ENCODE measurements around the gene SEC14L1.
"Not testable (repeated sequence)": the region's sequence is repeated elsewhere in the genome, so short reads cannot be mapped to it uniquely, and the experiment has no call there.

The SEC14L1 gene

GRCh38 chr17:77109764-77110359 is 30.9 kb upstream of the SEC14L1 start:
- Mint-ChIP-seq H3K4me1 (peaks cover 60% of the 10 kb centered on the region), H3K4me3 (peak overlapping the region; percentile 26), H3K27ac (peak overlapping the region; percentile 90), H3K27me3 (no peaks in the 10 kb centered on the region), H3K36me3 (no peaks in the 10 kb centered on the region), H3K9me3 (no peaks in the 10 kb centered on the region)
- no peak for ATAC-seq

- H3K9me3 Mint-ChIP-seq: not testable (repeated sequence)
These were observed 29.4 kb upstream of the SEC14L1 start for GRCh38 chr17:77111165-77111933.

GRCh38 chr17:77111934-77112296 is 28.9 kb upstream of the SEC14L1 start:
- peaks cover 46% of the 10 kb centered on the region for H3K4me1 Mint-ChIP-seq
- H3K27ac Mint-ChIP-seq: no peak overlapping the region
- H3K9me3 Mint-ChIP-seq: no peaks in the 10 kb centered on the region
- no peak overlapping the region for H3K4me3 Mint-ChIP-seq
- H3K36me3 Mint-ChIP-seq: no peaks in the 10 kb centered on the region
- no peaks in the 10 kb centered on the region for H3K27me3 Mint-ChIP-seq
- ATAC-seq: no peak

More at GRCh38 chr17:77111165-77111933, 29.4 kb upstream of the SEC14L1 start:
- not testable (repeated sequence) for H3K27me3 Mint-ChIP-seq, ATAC-seq, H3K27ac Mint-ChIP-seq, H3K4me3 Mint-ChIP-seq, H3K36me3 Mint-ChIP-seq
- H3K4me1 Mint-ChIP-seq: peaks cover 50% of the 10 kb centered on the region

GRCh38 chr17:77115510-77115909 is 25.3 kb upstream of the SEC14L1 start:
- H3K27ac Mint-ChIP-seq: no peak overlapping the region

GRCh38 chr17:77115947-77116346 is 24.8 kb upstream of the SEC14L1 start:
- no peak overlapping the region for H3K27ac Mint-ChIP-seq
- no peak for ATAC-seq

More at GRCh38 chr17:77115510-77115909, 25.3 kb upstream of the SEC14L1 start:
- no peaks in the 10 kb centered on the region for H3K36me3 Mint-ChIP-seq
- H3K4me3 Mint-ChIP-seq: no peak overlapping the region
- no peak for ATAC-seq
- no peaks in the 10 kb centered on the region for H3K27me3 Mint-ChIP-seq
- peaks cover 11% of the 10 kb centered on the region for H3K4me1 Mint-ChIP-seq
- H3K9me3 Mint-ChIP-seq: no peaks in the 10 kb centered on the region

GRCh38 chr17:77116371-77116860 is 24.4 kb upstream of the SEC14L1 start:
- Mint-ChIP-seq H3K9me3 (no peaks in the 10 kb centered on the region), H3K4me3 (no peak overlapping the region)

More at GRCh38 chr17:77115947-77116346, 24.8 kb upstream of the SEC14L1 start:
- H3K27me3 Mint-ChIP-seq: no peaks in the 10 kb centered on the region
- H3K4me1 Mint-ChIP-seq: peaks cover 10% of the 10 kb centered on the region
- H3K36me3 Mint-ChIP-seq: no peaks in the 10 kb centered on the region
- H3K9me3 Mint-ChIP-seq: no peaks in the 10 kb centered on the region
- no peak overlapping the region for H3K4me3 Mint-ChIP-seq

GRCh38 chr17:77117415-77117814 is 23.4 kb upstream of the SEC14L1 start:
- no peaks in the 10 kb centered on the region for H3K27me3 Mint-ChIP-seq
- H3K9me3 Mint-ChIP-seq: no peaks in the 10 kb centered on the region
- H3K27ac Mint-ChIP-seq: no peak overlapping the region
- H3K4me3 Mint-ChIP-seq: no peak overlapping the region
- no peaks in the 10 kb centered on the region for H3K4me1 Mint-ChIP-seq
- H3K36me3 Mint-ChIP-seq: no peaks in the 10 kb centered on the region
- no peak for ATAC-seq

More at GRCh38 chr17:77116371-77116860, 24.4 kb upstream of the SEC14L1 start:
- Mint-ChIP-seq H3K27me3 (no peaks in the 10 kb centered on the region), H3K27ac (no peak overlapping the region), H3K36me3 (no peaks in the 10 kb centered on the region), H3K4me1 (peaks cover 6% of the 10 kb centered on the region)
- ATAC-seq: no peak

GRCh38 chr17:77118251-77118928 is 22.4 kb upstream of the SEC14L1 start:
- Mint-ChIP-seq H3K9me3 (no peaks in the 10 kb centered on the region), H3K36me3 (no peaks in the 10 kb centered on the region), H3K4me3 (no peak overlapping the region), H3K27ac (no peak overlapping the region), H3K27me3 (no peaks in the 10 kb centered on the region), H3K4me1 (no peaks in the 10 kb centered on the region)
- no peak for ATAC-seq

- Mint-ChIP-seq H3K4me1 (no peaks in the 10 kb centered on the region), H3K27me3 (no peaks in the 10 kb centered on the region), H3K36me3 (no peaks in the 10 kb centered on the region), H3K9me3 (no peaks in the 10 kb centered on the region), H3K4me3 (no peak overlapping the region), H3K27ac (no peak overlapping the region)
- no peak for ATAC-seq
These were observed 21.0 kb upstream of the SEC14L1 start for GRCh38 chr17:77119668-77120301.

- no peak for ATAC-seq
- H3K27ac Mint-ChIP-seq: no peak overlapping the region
- no peaks in the 10 kb centered on the region for H3K9me3 Mint-ChIP-seq
These were observed 19.9 kb upstream of the SEC14L1 start for GRCh38 chr17:77120868-77121267.

GRCh38 chr17:77124192-77124889 is 16.4 kb upstream of the SEC14L1 start:
- Mint-ChIP-seq H3K27me3 (no peaks in the 10 kb centered on the region), H3K27ac (no peak overlapping the region), H3K4me1 (peaks cover 17% of the 10 kb centered on the region), H3K9me3 (no peaks in the 10 kb centered on the region), H3K36me3 (no peaks in the 10 kb centered on the region), H3K4me3 (no peak overlapping the region)
- ATAC-seq: no peak

More at GRCh38 chr17:77120868-77121267, 19.9 kb upstream of the SEC14L1 start:
- H3K27me3 Mint-ChIP-seq: no peaks in the 10 kb centered on the region
- no peaks in the 10 kb centered on the region for H3K4me1 Mint-ChIP-seq
- H3K36me3 Mint-ChIP-seq: no peaks in the 10 kb centered on the region
- H3K4me3 Mint-ChIP-seq: no peak overlapping the region

- ATAC-seq: no peak
- Mint-ChIP-seq H3K36me3 (no peaks in the 10 kb centered on the region), H3K27ac (no peak overlapping the region), H3K9me3 (no peaks in the 10 kb centered on the region), H3K4me3 (no peak overlapping the region), H3K27me3 (no peaks in the 10 kb centered on the region), H3K4me1 (peaks cover 17% of the 10 kb centered on the region)
These were observed 15.3 kb upstream of the SEC14L1 start for GRCh38 chr17:77125432-77125901.

GRCh38 chr17:77126519-77126918 is 14.2 kb upstream of the SEC14L1 start:
- peaks cover 17% of the 10 kb centered on the region for H3K4me1 Mint-ChIP-seq
- H3K9me3 Mint-ChIP-seq: no peaks in the 10 kb centered on the region
- no peaks in the 10 kb centered on the region for H3K36me3 Mint-ChIP-seq
- no peak overlapping the region for H3K27ac Mint-ChIP-seq
- H3K27me3 Mint-ChIP-seq: no peaks in the 10 kb centered on the region
- ATAC-seq: no peak
- no peak overlapping the region for H3K4me3 Mint-ChIP-seq

GRCh38 chr17:77127735-77128361 is 12.9 kb upstream of the SEC14L1 start:
- peak overlapping the region; percentile 38 for H3K4me3 Mint-ChIP-seq
- H3K4me1 Mint-ChIP-seq: peaks cover 17% of the 10 kb centered on the region

More at GRCh38 chr17:77127735-77128361, 12.9 kb upstream of the SEC14L1 start:
- peak; percentile 91 for ATAC-seq
- peak overlapping the region; percentile 78 for H3K27ac Mint-ChIP-seq
- H3K36me3 Mint-ChIP-seq: no peaks in the 10 kb centered on the region
- no peaks in the 10 kb centered on the region for H3K27me3 Mint-ChIP-seq
- H3K9me3 Mint-ChIP-seq: no peaks in the 10 kb centered on the region

All from stimulated activated memory B cell treated with anti-CD40 and anti-IgM and Interleukin-4, amounts not matched to agents 10 μg/mL and 1 μg/mL and 100 μg/mL, for 72 hours (primary cell).